KMS-11 (cell line): Measurements from ENCODE around the gene PDE5A.

Source experiments
- H2AFZ ChIP-seq: fragments of 200-600 bp; sonication (generic); 2 replicates; pipeline ENCODE4 v1.6.1; 2016; ENCODE audit warnings: antibody characterized with exemption, mixed run types, low read depth
- H3K27ac ChIP-seq: fragments of 200-600 bp; sonication (generic); 2 replicates; pipeline ENCODE4 v1.6.1; 2016; ENCODE audit warnings: mild to moderate bottlenecking, mixed run types
- H3K27me3 ChIP-seq: fragments of 200-600 bp; sonication (generic); 2 replicates; pipeline ENCODE4 v1.6.1; 2017; ENCODE audit warnings: mild to moderate bottlenecking, low read depth, mixed run types, moderate library complexity; ENCODE audit not compliant: insufficient read depth
- H3K36me3 ChIP-seq: fragments of 200-600 bp; sonication (generic); 2 replicates; pipeline ENCODE4 v1.6.1; 2017; ENCODE audit warnings: mild to moderate bottlenecking, mixed run types; ENCODE audit not compliant: insufficient read depth
- H3K4me1 ChIP-seq: fragments of 200-600 bp; sonication (generic); 2 replicates; pipeline ENCODE4 v1.6.1; 2016; ENCODE audit warnings: mild to moderate bottlenecking, low read depth, mixed run types; ENCODE audit not compliant: poor library complexity, severe bottlenecking
- H3K4me2 ChIP-seq: fragments of 200-600 bp; sonication (generic); 2 replicates; pipeline ENCODE4 v1.7.0; 2016; ENCODE audit warnings: mild to moderate bottlenecking, mixed run types
- H3K4me3 ChIP-seq: fragments of 200-600 bp; sonication (generic); IDR thresholded peaks from 2 replicates; pipeline ENCODE4 v1.6.1; 2017; ENCODE audit warnings: low read depth, low read length, mixed read lengths; ENCODE audit not compliant: insufficient read depth
- H3K79me2 ChIP-seq: fragments of 200-600 bp; sonication (generic); 2 replicates; pipeline ENCODE4 v1.6.1; 2016; ENCODE audit warnings: low read depth, mixed run types; ENCODE audit not compliant: insufficient read depth
- H3K9ac ChIP-seq: fragments of 200-600 bp; sonication (generic); 2 replicates; pipeline ENCODE4 v1.6.1; 2016; ENCODE audit warnings: mild to moderate bottlenecking, mixed run types
- H4K20me1 ChIP-seq: fragments of 200-600 bp; sonication (generic); 2 replicates; pipeline ENCODE4 v1.6.1; 2016; ENCODE audit warnings: mild to moderate bottlenecking, mixed run types; ENCODE audit not compliant: insufficient read depth
- CTCF ChIP-seq: fragments of 200-600 bp; sonication (generic); conservative IDR thresholded peaks from 2 replicates; pipeline ENCODE4 v1.6.1; 2017; ENCODE audit warnings: low read depth, mild to moderate bottlenecking, antibody characterized with exemption, low read length, moderate library complexity, mixed read lengths

The PDE5A gene

GRCh38 chr4:119628281-119629141 is at the start of gene PDE5A:
TSS of gene PDE5A (minus strand) at chr4:119628804. CDS start at chr4:119628671, 133 bp downstream.
- TF ChIP-seq CTCF, result peak; percentile 64; the same call in 1 of the 2 replicates
- no peak within 1 kb of the TSS for H3K4me3 ChIP-seq
- peak within 1 kb of the TSS; percentile 30; the same call in 1 of the 2 replicates for H3K9ac ChIP-seq
- peak within 1 kb of the TSS; percentile 93 for H3K4me2 ChIP-seq
- peaks cover 16% of the 10 kb centered on the region for H3K4me1 ChIP-seq
- H3K27me3 ChIP-seq, result no peaks in the 10 kb centered on the region
- H3K36me3 ChIP-seq, result no peaks in the 10 kb centered on the region
- H2AFZ ChIP-seq, result peak within 1 kb of the TSS; percentile 99
- H3K27ac ChIP-seq, result no peak within 1 kb of the TSS
- H4K20me1 ChIP-seq, result no peaks in the 10 kb centered on the region
- no peaks in the 10 kb centered on the region for H3K79me2 ChIP-seq

- no peak overlapping the region for H2AFZ ChIP-seq
- H3K9ac ChIP-seq, result no peak overlapping the region
- no peak overlapping the region for H3K4me3 ChIP-seq
- H3K4me2 ChIP-seq, result no peak overlapping the region
- H3K4me1 ChIP-seq, result no peaks in the 10 kb centered on the region
- no peaks in the 10 kb centered on the region for H3K79me2 ChIP-seq
- H3K27me3 ChIP-seq, result no peaks in the 10 kb centered on the region
- H4K20me1 ChIP-seq, result no peaks in the 10 kb centered on the region
- H3K36me3 ChIP-seq, result no peaks in the 10 kb centered on the region
- H3K27ac ChIP-seq, result no peak overlapping the region
- no peak for TF ChIP-seq CTCF
Measured at GRCh38 chr4:119676101-119676500, 47.5 kb upstream of the PDE5A start.

GRCh38 chr4:119675391-119675790 is 46.8 kb upstream of the PDE5A start:
- Histone ChIP-seq H3K27ac (no peak overlapping the region), H3K79me2 (no peaks in the 10 kb centered on the region), H3K4me1 (no peaks in the 10 kb centered on the region), H3K4me2 (no peak overlapping the region), H2AFZ (no peak overlapping the region), H3K4me3 (no peak overlapping the region), H3K9ac (no peak overlapping the region), H3K36me3 (no peaks in the 10 kb centered on the region), H4K20me1 (no peaks in the 10 kb centered on the region), H3K27me3 (no peaks in the 10 kb centered on the region)
- no peak for TF ChIP-seq CTCF

- Histone ChIP-seq H2AFZ (no peak overlapping the region), H3K4me1 (no peaks in the 10 kb centered on the region), H3K4me2 (no peak overlapping the region), H4K20me1 (no peaks in the 10 kb centered on the region), H3K36me3 (no peaks in the 10 kb centered on the region), H3K79me2 (no peaks in the 10 kb centered on the region), H3K9ac (no peak overlapping the region), H3K27me3 (no peaks in the 10 kb centered on the region), H3K27ac (no peak overlapping the region), H3K4me3 (no peak overlapping the region)
- TF ChIP-seq CTCF, result no peak
Measured at GRCh38 chr4:119672938-119673337, 44.3 kb upstream of the PDE5A start.
